GM12878 (cell line): ENCODE results near the gene TANC1. TPM values are rescaled to one million over a fixed set of nuclear protein-coding genes. Genes with fewer than 3 reads are reported as not detected.

ENCODE experiments used
- ATAC-seq: fragments of 200-7000 bp; cut with Tn5 transposase; 3 replicates; pipeline ENCODE4 v1.9.1; 2020; ENCODE audit warnings: mild to moderate bottlenecking, moderate library complexity
- BruUV-seq: library from RNA; stranded (reverse); fragments of 400-500 nt; replicated peaks from 2 replicates; lab custom pipeline; 2021; lab: Mats Ljungman, UMichigan
- CTCF ChIA-PET: fragments of 300-600 bp; sonication (Branson Sonifier 250); formaldehyde crosslinking; extraction: SDS; loops from one replicate; lab custom pipeline; 2021; ENCODE audit warnings: inconsistent platforms; lab: Yijun Ruan, JAX
- POLR2A ChIA-PET: fragments of 350-600 bp; formaldehyde crosslinking; extraction: SDS; loops from one replicate; lab custom pipeline; 2021; ENCODE audit warnings: inconsistent platforms; lab: Charles Lee
- RAD21 ChIA-PET: fragments of 300-600 bp; sonication (Branson Sonifier 250); formaldehyde crosslinking; loops from one replicate; lab custom pipeline; 2023; ENCODE audit warnings: antibody characterized with exemption; ENCODE audit not compliant: unreplicated experiment; lab: Charles Lee
- SMC1A ChIA-PET: fragments of 300-600 bp; sonication (Branson Sonifier 250); formaldehyde crosslinking; loops from one replicate; lab custom pipeline; 2023; ENCODE audit not compliant: unreplicated experiment, uncharacterized antibody; lab: Charles Lee
- DNase-seq: peaks from one replicate; pipeline ENCODE4 v3.0.0-alpha.2; 2011; ENCODE audit warnings: low read depth, low spot score
- FAIRE-seq: peaks from 3 replicates; lab custom pipeline; 2011; peaks lifted over from hg19 to GRCh38; lab: Jason Lieb, UNC
- H2AFZ ChIP-seq: 2 replicates; pipeline ENCODE4 v1.6.0; 2011; ENCODE audit warnings: low read depth, low read length, control low read depth; ENCODE audit not compliant: control insufficient read depth
- H3K27ac ChIP-seq: 2 replicates; pipeline ENCODE4 v1.5.1; 2011; ENCODE audit warnings: control low read depth; ENCODE audit not compliant: control insufficient read depth, insufficient read depth
- H3K27me3 ChIP-seq, 2 experiments: replicated peaks in 1 of 2; 2 replicates each; pipeline versions ENCODE4 v1.6.0 to v1.6.1; 2011; ENCODE audit warnings: low read length in 1 of 2; ENCODE audit not compliant: control insufficient read depth in 2 of 2, insufficient read depth in 2 of 2
- H3K36me3 ChIP-seq, 2 experiments: 2 replicates each; pipeline ENCODE4 v1.5.1; 2011; ENCODE audit warnings: low read length in 1 of 2; ENCODE audit not compliant: control insufficient read depth in 2 of 2, insufficient read depth in 2 of 2
- H3K4me1 ChIP-seq: 2 replicates; pipeline ENCODE4 v1.6.1; 2011; ENCODE audit warnings: mild to moderate bottlenecking, low read length, moderate library complexity, mixed read lengths; ENCODE audit not compliant: control insufficient read depth, insufficient read depth
- H3K4me2 ChIP-seq: 2 replicates; pipeline ENCODE4 v1.6.0; 2011; ENCODE audit warnings: control low read depth; ENCODE audit not compliant: control insufficient read depth, insufficient read depth
- H3K4me3 ChIP-seq: fragments of 200-600 bp; sonication (generic); 2 replicates; pipeline ENCODE4 v1.5.1; 2016
- H3K79me2 ChIP-seq: 2 replicates; pipeline ENCODE4 v1.6.0; 2011; ENCODE audit warnings: low read length; ENCODE audit not compliant: control insufficient read depth, insufficient read depth
- H3K9ac ChIP-seq: 2 replicates; pipeline ENCODE4 v1.8.0; 2011; ENCODE audit warnings: low read length, control low read depth, mixed read lengths; ENCODE audit not compliant: control insufficient read depth, insufficient read depth
- H3K9me3 ChIP-seq: replicated peaks from 3 replicates; pipeline ENCODE4 v1.5.1; 2011; ENCODE audit warnings: mild to moderate bottlenecking, low read length; ENCODE audit not compliant: control insufficient read depth, insufficient read depth
- H4K20me1 ChIP-seq: 2 replicates; pipeline ENCODE4 v1.6.0; 2011; ENCODE audit not compliant: control insufficient read depth, insufficient read depth
- BACH1 ChIP-seq: fragments of 450-650 bp; IDR thresholded peaks from 2 replicates; pipeline ENCODE4 v1.6.1; 2017; ENCODE audit warnings: mild to moderate bottlenecking, borderline replicate concordance
- BCL11A ChIP-seq: IDR thresholded peaks from 2 replicates; pipeline ENCODE4 v1.6.1; 2011; ENCODE audit warnings: low read depth, low read length
- CHD4 ChIP-seq: fragments of 200-600 bp; sonication (generic); IDR thresholded peaks from 2 replicates; pipeline ENCODE4 v1.6.1; 2016; ENCODE audit warnings: mild to moderate bottlenecking
- ESRRA ChIP-seq: IDR thresholded peaks from 2 replicates; pipeline ENCODE4 v1.6.1; 2012; ENCODE audit warnings: mild to moderate bottlenecking, low read length, improper control_type of control experiment
- GABPA ChIP-seq: IDR thresholded peaks from 2 replicates; pipeline ENCODE4 v1.6.1; 2014; ENCODE audit warnings: antibody characterized with exemption, low read depth, mild to moderate bottlenecking, inconsistent platforms
- HDAC6 ChIP-seq: fragments of 200-600 bp; sonication (generic); IDR thresholded peaks from one replicate; pipeline ENCODE4 v1.8.0; 2017; ENCODE audit warnings: antibody characterized with exemption; ENCODE audit not compliant: unreplicated experiment
- IRF4 ChIP-seq: IDR thresholded peaks from 2 replicates; pipeline ENCODE4 v1.6.1; 2011; ENCODE audit warnings: low read depth, low read length
- KDM1A ChIP-seq: fragments of 200-600 bp; sonication (generic); IDR thresholded peaks from 2 replicates; pipeline ENCODE4 v1.6.1; 2016; ENCODE audit warnings: borderline replicate concordance
- MAX ChIP-seq: IDR thresholded peaks from 2 replicates; pipeline ENCODE4 v1.6.1; 2012; ENCODE audit warnings: low read depth, low read length, improper control_type of control experiment
- NFYA ChIP-seq: IDR thresholded peaks from 2 replicates; pipeline ENCODE4 v1.6.1; 2011; ENCODE audit warnings: low read depth, mild to moderate bottlenecking, low read length, improper control_type of control experiment, borderline replicate concordance
- PAX8 ChIP-seq: fragments of 450-650 bp; IDR thresholded peaks from 2 replicates; pipeline ENCODE4 v1.6.1; 2017; ENCODE audit warnings: mild to moderate bottlenecking, moderate library complexity
- POLR2AphosphoS5 ChIP-seq: IDR thresholded peaks from 2 replicates; pipeline ENCODE4 v1.6.1; 2011; ENCODE audit warnings: mild to moderate bottlenecking, low read length, inconsistent platforms
- STAT3 ChIP-seq: IDR thresholded peaks from 2 replicates; pipeline ENCODE4 v1.6.1; 2011; ENCODE audit warnings: low read depth, low read length, improper control_type of control experiment
- ZBED1 ChIP-seq: IDR thresholded peaks from 2 replicates; pipeline ENCODE4 v1.6.1; 2016; ENCODE audit warnings: borderline replicate concordance
- ZBTB33 ChIP-seq: fragments of 450-650 bp; IDR thresholded peaks from 2 replicates; pipeline ENCODE4 v1.6.1; 2017; ENCODE audit warnings: mild to moderate bottlenecking
- WGBS: methylation state at CpG from one replicate; pipeline ENCODE4 v1.1.6; 2016; ENCODE audit warnings: low lambda C conversion rate; ENCODE audit not compliant: insufficient replicate concordance, insufficient coverage; ENCODE audit errors: missing lambda C conversion rate; 5-methylcytosine and 5-hydroxymethylcytosine counted together
- in situ Hi-C: fragments of 300-500 bp; cut with MboI; formaldehyde crosslinking; loops from 9 replicates; pipeline ENCODE4 v1.14.3; 2018; ENCODE audit warnings: mixed read lengths
- intact Hi-C: fragments of 100-400 bp; cut with micrococcal nuclease; formaldehyde crosslinking; loops from one replicate; pipeline ENCODE4 v1.14.2; 2022; ENCODE audit not compliant: unreplicated experiment
- polyA plus RNA-seq, 11 experiments: library from polyadenylated mRNA; depleted of rRNA in 4 of 11; unstranded in 6 of 11; stranded (reverse) in 5 of 11; fragments of >200 nt; fragmentation: Nextera tagmentation in 4 of 11; fragmentation: Illumina TruSeq in 1 of 11; extraction: Ambion mirVana in 4 of 11; extraction: Trizol in 1 of 11; gene quantifications; 1 replicate in 1 of 11; 2 replicates in 10 of 11; pipeline versions ENCODE4 v1.2.1 to v1.2.3, GENCODE V29; 2011 to 2016; ENCODE audit warnings: inconsistent platforms in 2 of 11, missing spikeins in 2 of 11, low read depth in 1 of 11
- total RNA-seq, 4 experiments: library from RNA; depleted of rRNA in 3 of 4; stranded (reverse); fragments of >200 nt in 3 of 4; fragmentation: Illumina TruSeq in 1 of 4; extraction: Trizol in 1 of 4; gene quantifications; 2 replicates each; pipeline versions ENCODE4 v1.2.1 to v1.2.3, GENCODE V29; 2013 to 2021
- TF ChIP-seq, protein P1 (sequence below): fragments of 450-650 bp; IDR thresholded peaks from 2 replicates; pipeline ENCODE4 v1.6.1; 2017; ENCODE audit warnings: mild to moderate bottlenecking, low read depth, inconsistent platforms; ENCODE audit not compliant: poor library complexity, severe bottlenecking

TANC1 gene
- total and polyA plus RNA-seq, 10 of the 15 experiments (the other 5 are each of a cell fraction or from before 2014, with no cell fraction given), result 0.05 to 5.0 (median 0.34) TPM

DNA sequence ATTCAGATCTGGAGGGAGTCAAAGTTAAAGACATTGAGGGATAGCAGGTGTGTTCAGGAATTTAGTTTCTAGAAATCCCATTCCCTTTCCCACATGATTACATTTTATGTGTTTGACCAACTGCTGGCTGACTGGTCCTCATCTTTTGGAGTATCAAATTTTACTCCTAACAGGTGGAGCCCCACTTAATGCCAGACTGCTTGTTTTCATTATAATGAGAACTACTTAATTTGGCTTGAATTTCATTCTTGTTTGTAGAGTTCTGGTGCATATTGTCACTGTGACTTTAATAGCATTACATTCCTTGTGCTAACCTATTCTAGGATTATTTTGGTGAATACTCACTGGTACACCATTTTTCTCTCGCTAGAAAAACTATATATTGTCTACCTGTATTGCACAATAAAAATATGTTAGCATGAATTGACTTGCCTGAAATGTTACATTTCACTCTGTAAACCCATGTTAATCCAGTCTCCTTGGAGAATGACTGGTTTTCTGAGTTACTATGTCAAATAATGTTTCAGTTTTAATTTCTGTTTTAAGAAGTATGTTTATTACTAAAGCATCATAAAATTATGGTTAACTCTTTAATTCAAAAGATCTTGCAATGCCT, 98.2 kb downstream of the TANC1 start:
- no TSS peak for BruUV-seq
- Histone ChIP-seq H3K27me3 (no peaks in the 10 kb centered on the region), H3K4me3 (no peak overlapping the region), H3K4me2 (no peak overlapping the region), H3K9me3 (no peaks in the 10 kb centered on the region), H2AFZ (no peak overlapping the region), H3K36me3 (no peaks in the 10 kb centered on the region), H3K9ac (no peak overlapping the region), H3K79me2 (no peaks in the 10 kb centered on the region), H4K20me1 (no peaks in the 10 kb centered on the region), H3K27ac (no peak overlapping the region), H3K4me1 (no peaks in the 10 kb centered on the region)
- no peak for DNase-seq
- RAD21 ChIA-PET, result no interaction called here
- SMC1A ChIA-PET, result no interaction called here
- POLR2A ChIA-PET, result no interaction called here
- TF ChIP-seq PAX8 (no peak), ZBTB33 (no peak), BACH1 (no peak)
- no peak for ATAC-seq
- CTCF ChIA-PET, result no interaction called here
- WGBS, result 33% methylated on average over 1 of the region's 1 CpG
- in situ Hi-C loops, result no loop called here
- no peak for FAIRE-seq
- intact Hi-C loops, result no loop called here

GRCh38 chr2:159067971-159068370, 99.5 kb downstream of the TANC1 start:
- ChIA-PET CTCF (no interaction called here), SMC1A (no interaction called here), RAD21 (no interaction called here), POLR2A (interaction anchor here (0.6 kb wide), 1 partner anchor 519 kb away, joined by 4 read pairs; no protein-coding TSS in a partner anchor)
- H3K36me3 ChIP-seq, result no peaks in the 10 kb centered on the region
- H2AFZ ChIP-seq, result no peak overlapping the region
- no peaks in the 10 kb centered on the region for H3K79me2 ChIP-seq
- BruUV-seq, result no TSS peak
- H3K4me3 ChIP-seq, result no peak overlapping the region
- DNase-seq, result no peak
- H3K4me1 ChIP-seq, result no peaks in the 10 kb centered on the region
- no peak for FAIRE-seq
- intact Hi-C loops (no loop called here), in situ Hi-C loops (no loop called here)
- H3K9ac ChIP-seq, result no peak overlapping the region
- H3K27ac ChIP-seq, result no peak overlapping the region
- no peaks in the 10 kb centered on the region for H3K9me3 ChIP-seq
- WGBS, result 0% methylated on average over 1 of the region's 1 CpG
- no peak overlapping the region for H3K4me2 ChIP-seq
- H3K27me3 ChIP-seq, result no peaks in the 10 kb centered on the region
- ATAC-seq, result no peak
- H4K20me1 ChIP-seq, result no peaks in the 10 kb centered on the region
- TF ChIP-seq KDM1A (no peak), ZBED1 (no peak), CHD4 (no peak), MAX (no peak), POLR2AphosphoS5 (no peak), HDAC6 (no peak), BCL11A (no peak), STAT3 (no peak), GABPA (no peak), NFYA (no peak), IRF4 (no peak), ESRRA (no peak)
- TF ChIP-seq, protein P1, sequence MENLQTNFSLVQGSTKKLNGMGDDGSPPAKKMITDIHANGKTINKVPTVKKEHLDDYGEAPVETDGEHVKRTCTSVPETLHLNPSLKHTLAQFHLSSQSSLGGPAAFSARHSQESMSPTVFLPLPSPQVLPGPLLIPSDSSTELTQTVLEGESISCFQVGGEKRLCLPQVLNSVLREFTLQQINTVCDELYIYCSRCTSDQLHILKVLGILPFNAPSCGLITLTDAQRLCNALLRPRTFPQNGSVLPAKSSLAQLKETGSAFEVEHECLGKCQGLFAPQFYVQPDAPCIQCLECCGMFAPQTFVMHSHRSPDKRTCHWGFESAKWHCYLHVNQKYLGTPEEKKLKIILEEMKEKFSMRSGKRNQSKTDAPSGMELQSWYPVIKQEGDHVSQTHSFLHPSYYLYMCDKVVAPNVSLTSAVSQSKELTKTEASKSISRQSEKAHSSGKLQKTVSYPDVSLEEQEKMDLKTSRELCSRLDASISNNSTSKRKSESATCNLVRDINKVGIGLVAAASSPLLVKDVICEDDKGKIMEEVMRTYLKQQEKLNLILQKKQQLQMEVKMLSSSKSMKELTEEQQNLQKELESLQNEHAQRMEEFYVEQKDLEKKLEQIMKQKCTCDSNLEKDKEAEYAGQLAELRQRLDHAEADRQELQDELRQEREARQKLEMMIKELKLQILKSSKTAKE, result no peak
